Subcutaneous abdominal adipose tissue (tissue), 5 donors: ENCODE results near the gene SLX9.
A peak's percentile ranks its signal among the peaks of the same experiment; 100 is the strongest.
"Not testable (repeated sequence)": the region's sequence is repeated elsewhere in the genome, so short reads cannot be mapped to it uniquely, and the experiment has no call there.

Source experiments
- H3K27ac ChIP-seq: one replicate; pipeline ENCODE4 v1.7.0; 2013; ENCODE audit warnings: low read depth, mild to moderate bottlenecking, inconsistent platforms, low read length, moderate library complexity
- H3K27me3 ChIP-seq, 5 donors: one replicate each; pipeline ENCODE4 v1.7.0; 2013; ENCODE audit warnings: low read length in 5 of 5, inconsistent platforms in 1 of 5; ENCODE audit not compliant: control insufficient read depth in 5 of 5, insufficient read depth in 4 of 5
- H3K36me3 ChIP-seq, 5 donors: one replicate each; pipeline ENCODE4 v1.7.0; 2013; ENCODE audit warnings: low read length in 5 of 5; ENCODE audit not compliant: control insufficient read depth in 5 of 5, insufficient read depth in 5 of 5
- H3K4me1 ChIP-seq, 5 donors: one replicate each; pipeline ENCODE4 v1.7.0; 2013; ENCODE audit warnings: low read length in 5 of 5, mild to moderate bottlenecking in 3 of 5, moderate library complexity in 1 of 5; ENCODE audit not compliant: control insufficient read depth in 5 of 5, insufficient read depth in 5 of 5
- H3K4me3 ChIP-seq, 5 donors: one replicate each; pipeline ENCODE4 v1.7.0; 2013; ENCODE audit warnings: low read length in 5 of 5, low read depth in 1 of 5
- H3K9ac ChIP-seq, 5 donors: one replicate each; pipeline ENCODE4 v1.7.0; 2013; ENCODE audit warnings: low read length in 5 of 5, mild to moderate bottlenecking in 4 of 5, moderate library complexity in 3 of 5
- H3K9me3 ChIP-seq, 5 donors: one replicate each; pipeline ENCODE4 v1.7.0; 2013; ENCODE audit warnings: low read length in 5 of 5; ENCODE audit not compliant: control insufficient read depth in 5 of 5
- donor health status: healthy.
- donor health status: healthy.
- donor health status: healthy.
- donor health status: healthy.
- donor health status: healthy.

SLX9 gene

GRCh38 chr21:44908908-44909307, 30.9 kb upstream of the SLX9 start:
- Histone ChIP-seq H3K9ac (no peak overlapping the region), H3K36me3 (no peaks in the 10 kb centered on the region), H3K27me3 (peaks cover 4 to 26% (median 13%) of the 10 kb centered on the region in 5 donors), H3K27ac (no peak overlapping the region), H3K4me1 (peaks cover 2 to 63% (median 42%) of the 10 kb centered on the region in 5 donors), H3K4me3 (no peak overlapping the region), H3K9me3 (no peaks in the 10 kb centered on the region)

GRCh38 chr21:44909719-44910118, 30.1 kb upstream of the SLX9 start:
- Histone ChIP-seq H3K9ac (no peak overlapping the region), H3K36me3 (no peaks in the 10 kb centered on the region), H3K4me3 (no peak overlapping the region), H3K4me1 (peaks cover 2 to 71% (median 43%) of the 10 kb centered on the region in 5 donors), H3K27me3 (peaks cover 4 to 26% (median 13%) of the 10 kb centered on the region in 5 donors), H3K27ac (no peak overlapping the region), H3K9me3 (no peaks in the 10 kb centered on the region)

- Histone ChIP-seq H3K27me3 (peaks cover 4 to 26% (median 13%) of the 10 kb centered on the region in 5 donors), H3K9ac (no peak overlapping the region), H3K4me3 (peak overlapping the region in 1 of 5 donors; percentile 37), H3K9me3 (no peaks in the 10 kb centered on the region), H3K27ac (no peak overlapping the region), H3K36me3 (no peaks in the 10 kb centered on the region), H3K4me1 (peaks cover 2 to 76% (median 43%) of the 10 kb centered on the region in 5 donors)
These were observed 29.4 kb upstream of the SLX9 start for GRCh38 chr21:44910229-44911067.

- Histone ChIP-seq H3K36me3 (no peaks in the 10 kb centered on the region), H3K9ac (peak overlapping the region in 1 of 5 donors; percentile 4), H3K9me3 (no peaks in the 10 kb centered on the region), H3K27ac (no peak overlapping the region), H3K27me3 (peaks cover 4 to 26% (median 13%) of the 10 kb centered on the region in 5 donors), H3K4me3 (peak overlapping the region in 2 of 5 donors; percentile 37 to 52), H3K4me1 (peaks cover 2 to 71% (median 43%) of the 10 kb centered on the region in 5 donors)
These were observed 28.8 kb upstream of the SLX9 start for GRCh38 chr21:44911068-44911383.

GRCh38 chr21:44911384-44912157, 28.3 kb upstream of the SLX9 start:
- Histone ChIP-seq H3K9me3 (no peaks in the 10 kb centered on the region), H3K4me3 (peak overlapping the region in 1 of 5 donors; percentile 37), H3K4me1 (peaks cover 2 to 71% (median 43%) of the 10 kb centered on the region in 5 donors), H3K27me3 (peaks cover 4 to 26% (median 13%) of the 10 kb centered on the region in 5 donors), H3K27ac (no peak overlapping the region), H3K9ac (peak overlapping the region in 1 of 5 donors; percentile 4), H3K36me3 (no peaks in the 10 kb centered on the region)

- Histone ChIP-seq H3K4me3 (no peak overlapping the region), H3K27ac (no peak overlapping the region), H3K4me1 (peaks cover 2 to 70% (median 43%) of the 10 kb centered on the region in 5 donors), H3K27me3 (peaks cover 4 to 22% (median 7%) of the 10 kb centered on the region in 5 donors), H3K36me3 (no peaks in the 10 kb centered on the region), H3K9me3 (no peaks in the 10 kb centered on the region), H3K9ac (no peak overlapping the region)
These were observed 27.7 kb upstream of the SLX9 start for GRCh38 chr21:44912158-44912473.

- not testable (repeated sequence) for H3K9ac ChIP-seq, H3K9me3 ChIP-seq, H3K36me3 ChIP-seq, H3K4me3 ChIP-seq, H3K27ac ChIP-seq
- Histone ChIP-seq H3K27me3 (peaks cover 0 to 17% (median 6%) of the 10 kb centered on the region in 5 donors), H3K4me1 (peaks cover 2 to 68% (median 43%) of the 10 kb centered on the region in 5 donors)
These were observed 27.1 kb upstream of the SLX9 start for GRCh38 chr21:44912506-44913412.

- H3K4me1 ChIP-seq: peaks cover 2 to 69% (median 38%) of the 10 kb centered on the region in 5 donors
- no peak overlapping the region for H3K27ac ChIP-seq
- H3K4me3 ChIP-seq: no peak overlapping the region
These were observed 26.2 kb upstream of the SLX9 start for GRCh38 chr21:44913425-44914175.

More at GRCh38 chr21:44913425-44914175, 26.2 kb upstream of the SLX9 start:
- Histone ChIP-seq H3K9me3 (no peaks in the 10 kb centered on the region), H3K9ac (peak overlapping the region in 1 of 5 donors; percentile 23), H3K27me3 (peaks cover 0 to 20% (median 14%) of the 10 kb centered on the region in 5 donors), H3K36me3 (no peaks in the 10 kb centered on the region)
